Urinary bladder (tissue), 4 donors: ENCODE measurements around the gene MAPKAPK3. TPM values are rescaled to one million over a fixed set of nuclear protein-coding genes. Genes with fewer than 3 reads are reported as not detected.

Experiments
- DNase-seq: peaks from one replicate; pipeline ENCODE4 v3.0.0-alpha.2; 2015; ENCODE audit errors: extremely low spot score
- H3K27ac ChIP-seq: one replicate; pipeline ENCODE4 v1.5.1; 2013; ENCODE audit warnings: low read depth, mild to moderate bottlenecking, moderate library complexity
- H3K36me3 ChIP-seq: one replicate; pipeline ENCODE4 v1.6.1; 2013; ENCODE audit warnings: mild to moderate bottlenecking, moderate library complexity; ENCODE audit not compliant: insufficient read depth
- H3K4me1 ChIP-seq: one replicate; pipeline ENCODE4 v1.6.1; 2013; ENCODE audit warnings: mild to moderate bottlenecking, moderate library complexity; ENCODE audit not compliant: insufficient read depth
- H3K4me3 ChIP-seq: one replicate; pipeline ENCODE4 v1.5.1; 2013; ENCODE audit warnings: low read depth, low read length
- WGBS: extraction: QIAGEN DNeasy Blood & Tissue Kit; methylation state at CpG from one replicate; pipeline ENCODE4 v1.1.7; 2013; 5-methylcytosine and 5-hydroxymethylcytosine counted together
- polyA plus RNA-seq: library from polyadenylated mRNA; stranded (reverse); fragments of 200-250 nt; gene quantifications from one replicate; pipeline ENCODE4 v1.2.3, GENCODE V29; 2013
- total RNA-seq: library from RNA; depleted of rRNA; stranded (reverse); fragments of >200 nt; gene quantifications from one replicate; pipeline ENCODE4 v1.2.3, GENCODE V29; 2014
- donor health status: healthy with polysubstance abuse.
- donor health status: healthy.

The MAPKAPK3 gene
- total and polyA plus RNA-seq, 2 donors, result 20.5 to 23.0 TPM

- Histone ChIP-seq H3K4me3 (no peak overlapping the region), H3K27ac (no peak overlapping the region), H3K36me3 (no peaks in the 10 kb centered on the region), H3K4me1 (no peaks in the 10 kb centered on the region)
- no peak for DNase-seq
- WGBS, result 88% methylated on average over 4 of the region's 4 CpGs
Observed at GRCh38 chr3:50637011-50637410, 20.1 kb downstream of the MAPKAPK3 start.

GRCh38 chr3:50637945-50638344 lies 21.0 kb downstream of the MAPKAPK3 start:
- Histone ChIP-seq H3K36me3 (no peaks in the 10 kb centered on the region), H3K4me3 (no peak overlapping the region), H3K4me1 (no peaks in the 10 kb centered on the region), H3K27ac (no peak overlapping the region)
- DNase-seq, result no peak
- 78% methylated on average over 3 of the region's 3 CpGs for WGBS

- WGBS, result 91% methylated on average over 6 of the region's 6 CpGs
Observed at GRCh38 chr3:50639055-50639494, 22.1 kb downstream of the MAPKAPK3 start.

GRCh38 chr3:50642382-50642781 lies 25.4 kb downstream of the MAPKAPK3 start:
- H3K4me3 ChIP-seq, result no peak overlapping the region
- 91% methylated on average over 1 of the region's 1 CpG for WGBS
- H3K27ac ChIP-seq, result no peak overlapping the region
- DNase-seq, result no peak
- no peaks in the 10 kb centered on the region for H3K4me1 ChIP-seq
- H3K36me3 ChIP-seq, result no peaks in the 10 kb centered on the region

More at GRCh38 chr3:50639055-50639494, 22.1 kb downstream of the MAPKAPK3 start:
- Histone ChIP-seq H3K4me1 (no peaks in the 10 kb centered on the region), H3K4me3 (no peak overlapping the region), H3K27ac (no peak overlapping the region), H3K36me3 (no peaks in the 10 kb centered on the region)
- no peak for DNase-seq

- no peak overlapping the region for H3K27ac ChIP-seq
- no peaks in the 10 kb centered on the region for H3K36me3 ChIP-seq
- H3K4me1 ChIP-seq, result no peaks in the 10 kb centered on the region
- DNase-seq, result no peak
- no peak overlapping the region for H3K4me3 ChIP-seq
- WGBS, result 40% methylated on average over 7 of the region's 7 CpGs
Observed at GRCh38 chr3:50644561-50644960, 27.6 kb downstream of the MAPKAPK3 start.

GRCh38 chr3:50645378-50645777 lies 28.4 kb downstream of the MAPKAPK3 start:
- no peak for DNase-seq
- Histone ChIP-seq H3K4me1 (no peaks in the 10 kb centered on the region), H3K4me3 (no peak overlapping the region), H3K27ac (no peak overlapping the region), H3K36me3 (no peaks in the 10 kb centered on the region)
- 84% methylated on average over 2 of the region's 2 CpGs for WGBS

GRCh38 chr3:50648313-50648712 lies 31.4 kb downstream of the MAPKAPK3 start:
- Histone ChIP-seq H3K27ac (no peak overlapping the region), H3K4me3 (no peak overlapping the region), H3K36me3 (no peaks in the 10 kb centered on the region), H3K4me1 (no peaks in the 10 kb centered on the region)
- no peak for DNase-seq
- WGBS, result 62% methylated on average over 6 of the region's 6 CpGs

- no peaks in the 10 kb centered on the region for H3K4me1 ChIP-seq
- no peak overlapping the region for H3K27ac ChIP-seq
- DNase-seq, result no peak
- 84% methylated on average over 2 of the region's 2 CpGs for WGBS
- H3K36me3 ChIP-seq, result no peaks in the 10 kb centered on the region
- no peak overlapping the region for H3K4me3 ChIP-seq
Observed at GRCh38 chr3:50648944-50649343, 32.0 kb downstream of the MAPKAPK3 start.

- no peaks in the 10 kb centered on the region for H3K4me1 ChIP-seq
- H3K27ac ChIP-seq, result no peak overlapping the region
- WGBS, result 56% methylated on average over 8 of the region's 8 CpGs
- DNase-seq, result no peak
- H3K4me3 ChIP-seq, result no peak overlapping the region
- H3K36me3 ChIP-seq, result no peaks in the 10 kb centered on the region
Observed at GRCh38 chr3:50649451-50649931, 32.5 kb downstream of the MAPKAPK3 start.

- H3K36me3 ChIP-seq, result no peaks in the 10 kb centered on the region
- WGBS, result 100% methylated on average over 1 of the region's 1 CpG
- no peak overlapping the region for H3K27ac ChIP-seq
- DNase-seq, result no peak
- H3K4me1 ChIP-seq, result no peaks in the 10 kb centered on the region
- H3K4me3 ChIP-seq, result no peak overlapping the region
Observed at GRCh38 chr3:50650018-50650417, 33.1 kb downstream of the MAPKAPK3 start.

GRCh38 chr3:50651445-50651844 lies 34.5 kb downstream of the MAPKAPK3 start:
- Histone ChIP-seq H3K36me3 (no peaks in the 10 kb centered on the region), H3K4me1 (no peaks in the 10 kb centered on the region), H3K4me3 (no peak overlapping the region), H3K27ac (no peak overlapping the region)
- 80% methylated on average over 8 of the region's 8 CpGs for WGBS
- DNase-seq, result no peak

- no peaks in the 10 kb centered on the region for H3K36me3 ChIP-seq
- H3K4me1 ChIP-seq, result no peaks in the 10 kb centered on the region
- no peak for DNase-seq
- H3K4me3 ChIP-seq, result no peak overlapping the region
- 58% methylated on average over 7 of the region's 7 CpGs for WGBS
- H3K27ac ChIP-seq, result no peak overlapping the region
Observed at GRCh38 chr3:50651920-50652529, 35.1 kb downstream of the MAPKAPK3 start.

GRCh38 chr3:50652709-50653108 lies 35.8 kb downstream of the MAPKAPK3 start:
- Histone ChIP-seq H3K4me3 (no peak overlapping the region), H3K36me3 (no peaks in the 10 kb centered on the region), H3K27ac (no peak overlapping the region), H3K4me1 (no peaks in the 10 kb centered on the region)
- no peak for DNase-seq
- WGBS, result 72% methylated on average over 2 of the region's 2 CpGs

GRCh38 chr3:50653937-50654595 lies 37.1 kb downstream of the MAPKAPK3 start:
- WGBS, result 68% methylated on average over 3 of the region's 3 CpGs
- no peak for DNase-seq
- H3K27ac ChIP-seq, result no peak overlapping the region
- no peak overlapping the region for H3K4me3 ChIP-seq
- H3K36me3 ChIP-seq, result no peaks in the 10 kb centered on the region
- no peaks in the 10 kb centered on the region for H3K4me1 ChIP-seq
